Measurements from ENCODE around the gene AGFG1.
"Not testable (repeated sequence)": the region's sequence is repeated elsewhere in the genome, so short reads cannot be mapped to it uniquely, and the experiment has no call there.

Gene AGFG1

DNA sequence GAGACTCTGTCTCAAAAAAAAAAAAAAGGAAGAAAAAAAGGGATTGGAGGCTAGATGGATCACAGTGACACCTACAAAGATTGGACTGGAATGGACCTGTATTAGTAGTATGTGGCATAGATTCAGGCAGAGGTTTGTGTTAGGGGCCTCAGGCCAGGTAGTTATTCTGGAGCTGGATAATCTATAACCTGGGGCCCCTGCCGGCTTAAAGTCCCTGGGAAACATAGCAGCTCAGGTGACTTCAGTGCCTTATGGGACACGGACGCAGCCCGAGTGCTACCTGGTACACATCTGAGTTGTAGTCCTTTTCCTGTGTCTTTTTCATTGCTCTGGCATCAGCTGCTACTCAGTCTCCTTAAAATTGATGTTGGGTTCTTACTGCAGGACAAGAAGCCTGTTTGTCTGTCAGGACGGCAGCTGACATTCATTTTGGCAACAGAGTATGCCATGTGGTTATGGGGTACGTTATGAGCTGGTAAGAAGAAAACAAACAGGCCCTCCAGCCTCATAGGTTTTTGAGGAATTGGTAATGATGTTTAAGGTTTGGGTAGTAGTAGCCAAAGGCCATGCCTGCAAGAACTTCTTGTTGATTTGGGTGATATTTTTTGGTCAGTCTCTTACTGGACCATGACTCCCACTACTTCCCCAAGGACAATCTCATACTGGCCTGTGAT lies 27.8 kb downstream of the AGFG1 start:
- no peak for DNase-seq (ENCODE audit: low spot score)

DNA sequence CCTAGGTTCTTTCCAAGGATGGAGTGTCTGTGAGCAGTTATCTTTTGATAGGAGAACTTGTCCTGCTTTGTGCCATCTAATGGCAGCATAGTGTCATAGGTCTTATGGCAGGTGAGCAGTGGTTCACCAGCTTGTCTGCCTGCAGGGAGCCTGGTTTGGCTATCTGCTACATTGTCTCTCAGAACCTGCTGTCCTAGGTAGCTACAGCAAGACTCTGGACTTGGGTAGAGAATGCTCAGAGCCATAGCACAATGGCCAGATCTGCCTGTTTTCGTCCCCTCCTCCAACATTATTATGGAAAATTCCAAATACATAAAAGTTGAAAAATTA lies 28.3 kb downstream of the AGFG1 start:
- no peak for DNase-seq (ENCODE audit: low spot score)

DNA sequence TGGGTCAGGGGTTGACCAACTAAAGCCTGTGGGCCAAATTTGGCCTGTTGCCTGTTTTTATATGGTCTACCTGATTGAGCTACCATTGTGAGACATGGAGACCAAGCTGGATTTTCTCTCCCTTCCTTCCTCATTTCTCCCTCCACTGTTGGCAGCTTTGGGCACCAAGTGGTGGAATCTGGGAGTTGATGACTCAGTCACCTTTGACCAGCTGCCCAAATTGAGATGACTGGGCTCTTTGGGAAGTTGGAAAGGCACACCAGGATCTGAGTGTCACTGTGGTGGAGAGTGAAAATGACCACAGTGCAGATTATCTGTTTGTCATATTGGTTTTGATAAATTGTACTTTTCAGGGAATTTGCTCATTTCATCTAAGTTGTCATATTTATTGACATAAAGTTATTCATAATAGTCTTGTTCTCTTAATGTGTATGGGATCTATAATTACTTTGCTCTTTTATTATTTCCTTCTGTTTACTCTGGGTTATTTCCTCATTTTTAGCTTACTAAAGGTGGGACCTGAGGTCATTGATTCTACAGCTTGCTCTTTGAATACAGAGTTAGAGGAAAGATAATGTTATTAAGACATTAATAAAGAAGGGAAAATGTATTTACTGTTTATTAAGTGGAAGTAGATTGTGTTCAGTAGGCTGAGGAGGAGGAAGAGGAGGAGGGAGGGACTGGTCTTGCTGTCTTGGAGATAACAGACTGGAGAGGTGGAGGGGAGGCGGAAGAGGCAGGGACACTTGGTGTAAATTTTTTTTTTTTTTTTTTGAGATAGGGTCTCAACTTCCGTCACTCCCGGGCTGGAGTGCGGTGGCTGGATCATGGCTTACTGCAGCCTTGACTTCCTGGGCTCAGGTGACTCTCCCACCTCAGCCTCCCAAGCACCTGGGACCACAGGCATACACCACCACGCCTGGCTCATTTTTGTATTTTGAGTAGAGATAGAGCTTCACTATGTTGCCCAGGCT lies 31.8 kb downstream of the AGFG1 start:
- DNase-seq (ENCODE audit: low spot score): no peak

DNA sequence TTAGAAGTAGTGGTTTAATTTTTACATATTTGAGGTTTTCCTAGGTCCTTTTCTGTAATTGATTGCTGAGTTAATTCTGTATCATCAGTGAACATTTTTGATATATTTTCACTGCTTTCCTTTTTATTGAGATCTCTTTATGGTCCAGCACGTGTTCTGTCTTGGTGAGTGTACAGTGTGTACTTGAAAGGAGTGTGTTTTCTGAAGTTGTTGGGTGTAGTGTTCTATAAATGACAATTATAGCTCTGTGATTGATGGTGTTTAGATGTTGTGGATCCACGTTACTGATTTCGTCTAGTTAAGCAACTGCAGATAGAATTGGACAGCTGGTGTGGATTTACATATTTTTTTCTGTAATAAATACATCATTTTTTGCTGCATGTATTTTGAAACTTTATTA lies 32.7 kb downstream of the AGFG1 start:
- no peak for DNase-seq (ENCODE audit: low spot score)

DNA sequence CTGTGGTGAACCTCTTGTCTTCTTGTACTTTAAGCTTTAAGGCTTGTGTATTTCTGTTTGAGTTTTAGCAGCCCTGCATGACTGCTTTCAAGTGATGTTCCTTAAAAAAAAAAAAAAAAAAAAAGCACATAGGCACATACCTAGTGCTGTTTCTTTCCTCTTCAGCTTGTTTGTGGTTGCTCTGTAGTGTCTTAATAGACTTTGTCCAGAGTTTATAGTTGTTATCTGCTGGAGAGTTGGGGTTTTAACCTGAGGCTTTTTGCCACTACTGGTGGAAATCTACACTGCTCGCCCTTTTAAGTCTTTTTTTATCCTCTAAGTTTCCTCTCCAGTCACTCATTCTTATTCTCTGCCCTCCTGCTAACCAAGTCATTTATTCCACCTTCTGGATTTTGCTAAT lies 34.5 kb downstream of the AGFG1 start:
- DNase-seq (ENCODE audit: low spot score): no peak

DNA sequence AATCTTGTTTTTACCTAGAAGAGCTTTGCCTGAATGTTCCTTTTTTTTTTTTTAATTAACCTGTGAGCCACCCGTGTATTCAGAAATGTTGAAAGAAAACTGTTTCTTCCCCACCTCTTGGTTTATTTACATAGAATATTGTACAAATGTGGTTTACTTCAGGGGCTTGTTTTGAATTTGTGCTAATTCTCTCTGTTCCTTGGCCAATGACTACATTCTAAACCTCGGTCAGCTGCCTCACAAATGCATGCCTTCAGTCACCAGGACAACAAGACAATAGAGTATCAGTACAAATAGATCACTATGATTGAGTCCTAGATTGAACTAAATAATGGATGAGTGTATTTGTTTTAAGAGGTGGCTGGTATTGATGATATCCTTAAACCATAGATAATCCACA lies 36.0 kb downstream of the AGFG1 start:
- DNase-seq (ENCODE audit: low spot score): peak; percentile 45

DNA sequence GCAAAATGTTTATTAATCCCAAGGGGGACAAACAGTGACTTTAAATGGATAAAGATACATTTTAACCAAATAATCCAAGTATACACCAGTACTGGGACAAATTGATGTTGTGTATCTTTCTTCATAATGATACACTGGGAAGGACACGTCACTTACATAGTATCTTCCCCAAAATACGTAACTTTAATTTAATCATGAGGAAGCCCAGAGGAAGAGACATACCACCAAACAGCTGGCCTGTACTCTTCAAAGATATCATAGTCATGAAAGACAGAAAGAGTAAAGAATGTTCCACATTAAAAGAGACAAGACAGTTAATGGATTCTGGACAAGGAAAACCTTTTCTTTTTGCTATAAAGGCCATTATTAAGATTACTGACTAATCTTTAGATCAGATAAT lies 37.1 kb downstream of the AGFG1 start:
- DNase-seq (ENCODE audit: low spot score): no peak

DNA sequence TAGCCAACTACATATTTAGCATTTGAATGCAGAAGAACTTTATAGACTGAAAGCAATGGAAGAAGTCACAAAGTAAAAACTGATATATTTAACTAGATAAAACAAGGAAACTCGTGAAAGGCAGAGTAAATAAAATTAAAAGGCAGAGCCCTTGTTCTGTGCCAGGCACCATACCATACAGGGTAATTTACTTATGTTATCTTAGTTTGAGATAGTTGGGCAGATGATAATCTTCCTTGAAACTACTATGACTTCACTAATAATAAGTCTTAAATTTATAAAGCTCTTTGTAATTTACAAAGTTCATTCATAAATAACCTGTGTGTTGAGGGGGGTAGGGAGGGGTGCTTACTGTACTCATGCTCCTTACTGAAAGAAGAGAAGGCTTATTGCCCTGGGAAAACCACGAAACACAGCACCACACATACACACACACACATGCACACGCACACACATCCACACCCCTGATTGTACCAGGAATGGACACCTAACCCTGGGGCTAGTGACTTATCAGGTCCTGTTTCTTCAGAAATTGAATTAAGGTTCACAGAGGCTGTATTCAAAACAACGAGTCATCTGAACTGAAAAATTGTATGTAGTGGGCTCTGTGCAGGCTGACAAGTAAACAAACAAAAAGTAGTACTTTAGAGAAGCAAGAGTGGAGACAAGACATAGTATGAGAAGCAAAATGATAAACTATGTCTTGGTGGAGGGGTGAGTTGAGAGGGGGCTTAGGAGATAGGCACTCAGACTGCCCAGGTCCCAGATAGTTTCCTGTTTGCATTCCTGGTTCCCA lies 38.1 kb downstream of the AGFG1 start:
- DNase-seq (ENCODE audit: low spot score): no peak

DNA sequence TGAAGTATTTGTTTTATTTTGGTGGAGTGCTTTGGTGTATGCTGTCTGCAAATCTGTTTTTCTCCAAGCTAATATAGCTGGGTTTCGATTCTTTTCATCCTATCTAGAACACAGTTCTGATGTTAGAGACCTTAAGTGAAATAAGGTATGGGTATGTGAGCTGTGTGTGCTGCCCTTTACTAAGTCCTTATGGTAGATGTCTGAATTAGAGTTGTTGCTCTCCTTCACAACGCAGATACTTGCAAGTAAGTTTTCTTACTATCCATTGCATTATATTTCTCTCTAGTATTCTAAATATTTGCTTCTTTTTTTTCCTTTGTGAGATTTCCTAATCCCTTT lies 38.6 kb downstream of the AGFG1 start:
- no peak for DNase-seq (ENCODE audit: low spot score)

DNA sequence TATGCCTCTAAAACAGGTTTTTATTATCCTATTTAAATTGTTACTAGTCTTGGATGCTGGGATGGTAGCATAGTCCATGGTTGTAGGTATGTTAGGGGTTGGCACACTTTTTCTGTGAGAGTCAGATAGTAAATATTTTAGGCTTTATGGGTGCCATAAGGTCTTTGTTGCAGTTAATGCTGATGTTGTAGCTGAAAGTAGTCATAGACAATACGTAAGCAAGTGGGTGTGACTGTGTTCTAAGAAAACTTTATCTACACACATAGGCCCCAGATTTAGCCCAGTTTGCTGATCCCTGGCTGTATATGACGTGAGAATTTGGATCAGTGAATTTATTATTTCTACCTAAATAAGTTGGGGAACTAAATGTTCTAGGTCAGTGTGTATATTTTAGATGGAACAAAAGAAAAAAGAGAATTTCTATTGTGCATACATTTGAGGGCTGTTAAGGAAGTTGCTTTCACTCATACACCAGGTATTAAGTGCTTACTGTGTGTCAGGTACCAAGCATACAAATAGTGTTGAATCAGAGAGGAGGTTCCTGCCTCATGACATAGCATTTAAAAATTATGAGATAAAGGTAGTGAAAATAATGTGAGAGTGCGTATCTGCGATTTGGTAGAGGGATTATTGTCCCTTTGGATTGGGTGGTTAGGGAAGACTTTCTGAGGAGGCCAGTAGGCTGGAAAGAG lies 39.4 kb downstream of the AGFG1 start:
- no peak for DNase-seq (ENCODE audit: low spot score)

DNA sequence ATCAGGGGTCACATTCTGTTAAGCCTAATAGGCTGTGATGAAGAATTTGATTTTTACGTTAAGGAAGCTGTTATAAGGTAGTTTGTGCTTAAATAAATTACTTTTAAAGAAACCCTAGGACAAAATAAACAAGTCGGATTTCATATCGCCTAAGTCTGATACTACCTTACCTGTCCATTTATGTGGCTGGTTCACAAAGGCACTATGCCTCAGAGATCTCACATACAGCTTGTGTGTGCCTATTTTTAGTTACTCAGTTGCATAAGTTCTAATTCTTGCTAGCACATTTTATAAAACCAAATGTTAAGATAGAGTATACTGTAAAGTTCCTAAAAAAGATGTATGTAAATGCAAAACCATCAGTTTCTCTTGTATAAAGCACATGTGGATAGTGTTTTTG lies 40.0 kb downstream of the AGFG1 start:
- DNase-seq (ENCODE audit: low spot score): no peak

DNA sequence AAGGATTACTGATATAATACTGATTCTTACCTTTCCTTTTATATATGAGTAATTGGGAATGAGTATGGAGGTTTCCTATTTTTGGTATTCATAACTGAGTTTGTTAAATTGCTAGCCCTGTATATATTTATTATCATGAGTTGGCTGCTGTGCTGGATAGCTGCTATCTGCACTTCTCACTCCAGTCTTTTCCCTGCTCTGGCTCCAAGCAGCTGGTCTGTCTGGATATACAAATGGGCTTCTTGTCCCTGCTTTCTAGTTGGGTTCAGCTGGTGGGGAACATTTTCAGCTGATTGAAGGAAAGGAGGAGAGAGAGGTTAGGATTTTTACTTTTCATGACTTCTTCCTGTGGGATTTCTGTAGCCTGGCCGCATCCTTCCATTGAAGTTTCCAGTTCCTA lies 41.2 kb downstream of the AGFG1 start:
- DNase-seq (ENCODE audit: low spot score): peak; percentile 68

DNA sequence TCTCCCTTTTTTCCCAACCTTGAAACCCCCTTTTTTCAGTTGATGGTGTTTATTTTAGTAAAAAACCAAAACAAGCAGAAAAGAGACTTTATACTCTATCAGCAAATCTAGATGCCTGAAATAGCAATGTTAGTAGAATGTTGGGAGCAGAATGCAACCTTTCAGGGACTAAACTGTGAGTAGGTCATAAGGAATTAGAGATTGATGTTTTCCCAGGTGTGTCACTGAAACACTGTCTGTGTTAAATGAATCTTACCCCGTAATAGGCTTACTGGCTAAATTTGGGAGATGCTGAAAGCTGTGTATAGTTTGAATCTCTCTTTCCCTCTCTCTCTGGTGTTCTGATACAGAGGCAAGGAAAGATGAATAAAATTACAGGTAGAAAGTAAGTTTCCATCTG lies 43.8 kb downstream of the AGFG1 start:
- DNase-seq (ENCODE audit: low spot score): no peak

DNA sequence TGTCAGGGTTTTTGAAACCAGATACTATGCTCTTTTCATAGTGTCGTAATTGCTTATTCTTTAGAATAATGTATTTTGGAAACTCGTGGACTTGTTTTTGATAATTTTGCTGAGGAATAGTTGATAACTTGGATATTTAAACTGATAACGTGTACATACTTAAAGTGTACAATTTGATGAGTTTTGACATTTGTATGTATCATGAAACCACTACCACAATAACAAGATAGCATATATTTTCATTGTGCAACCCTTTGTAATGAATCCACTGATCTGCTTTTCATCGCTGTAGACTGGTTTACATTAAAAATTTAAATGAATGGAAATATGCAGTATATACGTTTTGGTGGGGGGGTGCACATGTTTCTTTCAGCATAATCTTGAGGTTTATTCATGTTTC lies 45.8 kb downstream of the AGFG1 start:
- DNase-seq (ENCODE audit: low spot score): no peak

DNA sequence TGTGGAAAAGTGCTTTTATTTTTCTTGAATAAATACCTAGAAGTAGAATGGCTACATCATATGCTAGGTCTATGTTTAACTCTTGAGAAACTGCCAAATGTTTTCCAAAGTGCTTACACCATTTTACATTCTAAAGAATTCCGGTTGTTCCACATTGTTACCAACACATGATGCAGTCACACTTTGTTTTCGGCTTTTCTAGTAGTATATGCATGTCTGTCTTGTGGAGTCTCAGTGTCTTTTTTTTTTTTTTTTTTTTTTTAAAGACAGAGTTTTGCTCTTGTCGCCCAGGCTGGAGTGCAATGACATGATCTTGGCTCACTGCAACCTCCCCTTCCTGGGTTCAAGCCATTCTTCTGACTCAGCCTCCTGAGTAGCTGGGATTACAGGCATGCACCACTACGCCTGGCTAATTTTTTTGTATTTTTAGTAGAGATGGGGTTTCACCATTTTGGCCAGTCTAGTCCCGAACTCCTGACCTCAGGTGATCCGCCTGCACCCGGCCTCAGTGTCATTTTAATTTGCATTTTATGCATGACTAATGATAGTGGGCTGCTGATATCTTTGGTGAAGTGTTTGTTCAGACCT lies 46.4 kb downstream of the AGFG1 start:
- DNase-seq (ENCODE audit: low spot score): not testable (repeated sequence)

DNA sequence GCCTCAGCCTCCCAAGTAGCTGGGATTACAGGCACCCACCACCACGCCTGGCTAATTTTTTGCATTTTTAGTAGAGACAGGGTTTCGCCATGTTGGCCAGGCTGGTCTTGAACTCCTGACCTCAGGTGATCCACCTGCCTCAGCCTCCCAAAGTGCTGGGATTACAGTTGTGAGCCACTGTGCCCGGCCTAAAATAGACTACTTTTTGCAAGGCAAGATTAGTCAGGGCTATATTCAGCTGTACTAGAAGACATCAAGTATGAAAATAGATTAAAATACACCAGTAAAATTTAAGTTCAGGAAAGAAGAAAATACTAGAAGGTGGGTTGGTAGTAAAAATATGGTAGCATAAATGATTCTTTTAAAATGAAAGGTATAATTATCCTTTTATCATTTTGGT lies 49.2 kb downstream of the AGFG1 start:
- DNase-seq (ENCODE audit: low spot score): not testable (repeated sequence)

DNA sequence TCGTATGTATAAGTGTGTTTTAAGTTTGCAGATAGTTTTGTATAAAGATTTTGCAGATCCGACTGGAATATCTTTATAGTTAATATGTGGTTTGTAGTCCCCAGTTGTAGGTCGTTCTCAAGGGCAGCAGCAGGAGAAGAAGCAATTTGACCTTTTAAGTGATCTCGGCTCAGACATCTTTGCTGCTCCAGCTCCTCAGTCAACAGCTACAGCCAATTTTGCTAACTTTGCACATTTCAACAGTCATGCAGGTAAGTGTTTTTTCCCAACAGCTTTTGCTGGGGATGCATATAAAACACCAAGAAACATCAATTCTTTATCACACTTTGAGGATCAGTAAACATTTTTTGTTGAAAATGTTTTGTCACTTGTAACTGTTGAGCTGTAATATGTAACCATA lies 52.7 kb downstream of the AGFG1 start:
- no peak for DNase-seq (ENCODE audit: low spot score)

DNA sequence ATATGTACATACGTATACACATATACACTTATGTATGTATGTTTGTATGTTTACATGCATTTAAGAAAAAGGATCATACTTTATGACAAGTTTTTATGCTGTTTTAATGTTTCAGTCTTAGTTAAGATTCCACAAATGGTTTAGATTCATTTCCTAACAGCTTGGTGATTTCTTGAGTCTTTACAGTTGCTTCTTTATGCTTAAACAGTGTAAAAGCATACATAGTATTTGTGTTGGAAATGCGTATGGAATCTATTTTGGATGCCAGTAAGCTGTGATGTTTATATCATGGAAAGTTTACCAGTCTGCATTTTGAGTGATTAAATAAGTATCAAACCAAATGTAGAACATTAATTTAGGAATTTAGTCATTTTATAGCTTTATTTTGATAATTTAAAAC lies 55.4 kb downstream of the AGFG1 start:
- DNase-seq (ENCODE audit: low spot score): no peak

DNA sequence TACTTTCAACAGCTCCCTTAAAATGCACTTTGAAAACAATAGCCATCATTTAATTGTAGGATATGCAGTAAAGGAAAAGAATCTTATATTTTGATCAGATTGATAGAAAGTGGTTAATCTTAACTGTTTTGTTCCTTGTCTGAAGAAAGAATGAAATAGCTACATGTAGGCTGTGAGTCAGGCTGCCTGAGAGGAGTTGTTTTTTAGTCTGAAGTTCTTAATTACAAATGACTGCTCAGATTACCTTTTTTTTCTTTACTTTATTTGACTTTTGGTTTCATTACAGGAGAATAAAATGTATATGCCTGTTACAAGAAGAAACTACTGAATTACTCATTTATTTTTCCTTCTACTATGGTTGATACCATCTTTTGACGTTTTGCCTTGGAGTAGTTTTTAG lies 56.8 kb downstream of the AGFG1 start:
- no peak for DNase-seq (ENCODE audit: low spot score)

DNA sequence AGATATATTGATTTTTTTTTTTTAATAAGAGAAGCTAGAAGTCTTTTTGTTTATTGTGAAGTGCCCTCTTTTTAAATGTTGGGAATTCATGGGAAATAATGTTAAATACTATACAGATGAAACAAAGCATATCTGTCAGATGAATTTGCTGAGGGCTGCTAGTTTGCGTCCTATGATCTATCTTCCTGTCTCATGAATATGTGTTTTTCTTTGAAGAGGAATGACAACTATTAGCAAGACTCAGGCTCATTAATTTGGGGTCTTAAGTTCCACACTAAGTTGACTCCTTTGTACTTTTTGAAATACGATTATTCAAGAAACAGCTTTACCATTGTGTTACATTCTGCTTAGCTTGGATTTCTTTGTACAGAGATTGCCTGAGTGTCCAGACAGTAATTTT lies 57.9 kb downstream of the AGFG1 start:
- DNase-seq (ENCODE audit: low spot score): no peak

DNA sequence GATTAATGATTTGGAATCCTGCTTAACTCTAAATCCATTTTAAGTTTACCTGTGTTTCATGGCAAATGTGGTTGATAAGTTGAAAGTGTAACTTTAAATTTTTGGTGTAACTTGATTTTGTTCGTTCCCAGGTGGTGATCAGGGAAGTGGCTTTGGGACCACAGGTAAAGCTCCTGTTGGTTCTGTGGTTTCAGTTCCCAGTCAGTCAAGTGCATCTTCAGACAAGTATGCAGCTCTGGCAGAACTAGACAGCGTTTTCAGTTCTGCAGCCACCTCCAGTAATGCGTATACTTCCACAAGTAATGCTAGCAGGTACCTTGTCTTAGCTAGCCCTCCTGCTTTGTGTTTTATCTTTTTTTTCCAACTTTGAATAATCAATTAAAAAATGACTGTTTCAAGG lies 62.8 kb downstream of the AGFG1 start:
- DNase-seq (ENCODE audit: low spot score): no peak

DNA sequence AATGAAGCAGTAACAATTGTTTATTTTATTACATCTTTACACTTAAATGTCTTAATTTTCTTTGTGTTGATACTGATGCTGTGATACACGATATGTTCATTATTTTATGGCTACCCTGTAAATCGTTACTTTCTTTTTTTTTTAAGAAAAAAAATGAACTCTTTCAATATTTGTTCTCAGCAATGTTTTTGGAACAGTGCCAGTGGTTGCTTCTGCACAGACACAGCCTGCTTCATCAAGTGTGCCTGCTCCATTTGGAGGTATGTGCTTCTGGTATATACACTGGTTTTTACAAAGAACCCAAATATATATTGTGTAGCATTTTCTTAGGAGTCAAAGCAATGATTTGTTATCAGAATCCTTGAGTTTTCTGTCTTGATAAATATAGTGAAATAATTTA lies 64.5 kb downstream of the AGFG1 start:
- DNase-seq (ENCODE audit: low spot score): peak; percentile 30

Measured in pons (tissue), 1 donor.